B cell (primary cell): ENCODE data around the gene RSPH4A. TPM values are rescaled to one million over a fixed set of nuclear protein-coding genes. Genes with fewer than 3 reads are reported as not detected.

ENCODE experiments used
- ATAC-seq: fragments of 200-7000 bp; cut with Tn5 transposase; one replicate; pipeline ENCODE4 v1.10.0; 2021; ENCODE audit warnings: low read depth, mild to moderate bottlenecking, moderate number of reproducible peaks, moderate library complexity
- CTCF ChIA-PET: fragments of 350-600 bp; sonication (Branson Sonifier 250); formaldehyde crosslinking; loops from one replicate; lab custom pipeline; 2021; ENCODE audit warnings: antibody characterized with exemption, inconsistent platforms; lab: Charles Lee
- POLR2A ChIA-PET: fragments of 350-600 bp; sonication (Branson Sonifier 250); formaldehyde crosslinking; loops from one replicate; lab custom pipeline; 2021; ENCODE audit warnings: antibody characterized with exemption; lab: Charles Lee
- DNase-seq: peaks from one replicate; pipeline ENCODE4 v3.0.0; 2013
- H2AFZ ChIP-seq: 2 replicates; pipeline ENCODE4 v1.6.1; 2012; ENCODE audit warnings: mild to moderate bottlenecking, low read depth, low read length; ENCODE audit not compliant: insufficient read depth, poor library complexity, severe bottlenecking
- H3K27ac ChIP-seq, 2 donors: 1 replicate in 1 of 2; 2 replicates in 1 of 2; pipeline ENCODE4 v1.5.1; 2012 to 2013; ENCODE audit warnings: low read length in 2 of 2, mild to moderate bottlenecking in 2 of 2, moderate library complexity in 1 of 2
- H3K27me3 ChIP-seq, 4 experiments: fragments of 200-600 bp in 1 of 4; sonication (generic) in 1 of 4; replicated peaks in 1 of 4; 1 replicate in 2 of 4; 2 replicates in 2 of 4; pipeline versions ENCODE4 v1.6.1 to v1.7.0; 2013 to 2016; ENCODE audit warnings: low read length in 3 of 4, mild to moderate bottlenecking in 2 of 4, mixed read lengths in 1 of 4, moderate library complexity in 1 of 4; ENCODE audit not compliant: insufficient read depth in 4 of 4, control insufficient read depth in 3 of 4; ENCODE audit errors: control extremely low read depth in 1 of 4
- H3K36me3 ChIP-seq, 2 experiments: replicated peaks in 1 of 2; 1 replicate in 1 of 2; 2 replicates in 1 of 2; pipeline versions ENCODE4 v1.6.1 to v1.7.1; 2013; ENCODE audit warnings: low read length in 1 of 2; ENCODE audit not compliant: insufficient read depth in 2 of 2, control insufficient read depth in 1 of 2; ENCODE audit errors: control extremely low read depth in 1 of 2, extremely low read depth in 1 of 2
- H3K4me1 ChIP-seq, 2 donors: fragments of 200-600 bp in 1 of 2; sonication (generic) in 1 of 2; 1 replicate in 1 of 2; 2 replicates in 1 of 2; pipeline versions ENCODE4 v1.5.1 to v1.6.1; 2013 to 2017; ENCODE audit warnings: low read length in 2 of 2; ENCODE audit not compliant: control insufficient read depth in 2 of 2, insufficient read depth in 2 of 2
- H3K4me2 ChIP-seq: replicated peaks from 2 replicates; pipeline ENCODE3; 2012; ENCODE audit warnings: mild to moderate bottlenecking, low read depth, low read length; ENCODE audit not compliant: poor library complexity, severe bottlenecking
- H3K4me3 ChIP-seq, 5 experiments: fragments of 200-600 bp in 1 of 5; sonication (generic) in 1 of 5; 1 replicate in 3 of 5; 2 replicates in 2 of 5; pipeline versions ENCODE4 v1.5.1 to v1.7.0; 2011 to 2016; ENCODE audit warnings: low read length in 4 of 5, mild to moderate bottlenecking in 4 of 5, low read depth in 2 of 5, control low read depth in 1 of 5, moderate library complexity in 1 of 5; ENCODE audit not compliant: insufficient read depth in 1 of 5; ENCODE audit errors: control extremely low read depth in 1 of 5, extremely low read depth in 1 of 5
- H3K79me2 ChIP-seq: fragments of 200-600 bp; sonication (generic); one replicate; pipeline ENCODE4 v1.6.0; 2016; ENCODE audit warnings: low read length; ENCODE audit not compliant: control insufficient read depth, insufficient read depth
- H3K9ac ChIP-seq: fragments of 200-600 bp; sonication (generic); 2 replicates; pipeline ENCODE4 v1.6.1; 2017; ENCODE audit warnings: mild to moderate bottlenecking, low read length, moderate library complexity
- H3K9me3 ChIP-seq, 3 donors: one replicate each; pipeline versions ENCODE4 v1.6.1 to v1.7.1; 2013; ENCODE audit warnings: low read length in 2 of 3; ENCODE audit not compliant: control insufficient read depth in 2 of 3, insufficient read depth in 1 of 3; ENCODE audit errors: control extremely low read depth in 1 of 3
- H4K20me1 ChIP-seq: 2 replicates; pipeline ENCODE4 v1.6.0; 2012; ENCODE audit warnings: mild to moderate bottlenecking, low read length; ENCODE audit not compliant: insufficient read depth, control insufficient read depth, poor library complexity, severe bottlenecking
- H3K27ac Mint-ChIP-seq: one replicate; pipeline ENCODE4 v1.8.0; 2021; ENCODE audit warnings: mixed read lengths
- H3K27me3 Mint-ChIP-seq: one replicate; pipeline ENCODE4 v1.8.0; 2021; ENCODE audit warnings: mixed read lengths
- H3K4me1 Mint-ChIP-seq: one replicate; pipeline ENCODE4 v1.8.0; 2021; ENCODE audit warnings: mixed read lengths
- H3K4me3 Mint-ChIP-seq: one replicate; pipeline ENCODE4 v1.8.0; 2021; ENCODE audit warnings: mixed read lengths
- H3K9me3 Mint-ChIP-seq: one replicate; pipeline ENCODE4 v1.8.0; 2022; ENCODE audit warnings: mixed read lengths; ENCODE audit not compliant: insufficient read depth
- CTCF ChIP-seq: fragments of 200-600 bp; IDR thresholded peaks from one replicate; pipeline ENCODE4 v1.8.0; 2022; ENCODE audit warnings: antibody characterized with exemption, mild to moderate bottlenecking
- EZH2 ChIP-seq: IDR thresholded peaks from 2 replicates; pipeline ENCODE4 v1.6.1; 2012; ENCODE audit warnings: borderline replicate concordance, low read depth, mild to moderate bottlenecking, moderate library complexity, low read length; ENCODE audit not compliant: insufficient read depth, poor library complexity, severe bottlenecking
- WGBS: methylation state at CpG from one replicate; pipeline ENCODE4 v1.1.5; 2013; ENCODE audit warnings: missing lambda C conversion rate; ENCODE audit not compliant: insufficient coverage; 5-methylcytosine and 5-hydroxymethylcytosine counted together
- intact Hi-C: fragments of 100-400 bp; cut with micrococcal nuclease; formaldehyde crosslinking; loops from one replicate; pipeline ENCODE4 v1.10.0; 2022
- polyA plus RNA-seq: library from polyadenylated mRNA; depleted of rRNA; stranded (reverse); fragments of >200 nt; gene quantifications from 2 replicates; pipeline ENCODE4 v1.2.3, GENCODE V29; 2012
- total RNA-seq, 2 donors: library from RNA; stranded (reverse); fragments of 120-200 nt in 1 of 2; gene quantifications; 1 replicate in 1 of 2; 2 replicates in 1 of 2; pipeline versions ENCODE4 v1.2.3 to v1.2.4, GENCODE V29; 2013 to 2022

RSPH4A gene
- total and polyA plus RNA-seq, 2 donors (not counting 1 experiment from before 2014, with no cell fraction given): 0.25 to 0.69 TPM

GRCh38 chr6:116616737-116617053, 416 bp downstream of the RSPH4A start:
- Histone ChIP-seq H4K20me1 (no peaks in the 10 kb centered on the region), H3K4me2 (peak overlapping the region; percentile 78), H3K79me2 (no peaks in the 10 kb centered on the region), H3K9me3 (no peaks in the 10 kb centered on the region), H3K27ac (no peak overlapping the region), H3K4me3 (peak overlapping the region; percentile 37 to 70 (median 56)), H3K36me3 (no peaks in the 10 kb centered on the region), H3K4me1 (peaks cover 13 to 15% of the 10 kb centered on the region in 2 donors), H2AFZ (peak overlapping the region; percentile 76), H3K9ac (peak overlapping the region; percentile 61), H3K27me3 (peaks cover 0 to 24% (median 5%) of the 10 kb centered on the region in 4 experiments)
- Mint-ChIP-seq H3K27ac (no peak overlapping the region), H3K4me3 (peak overlapping the region; percentile 84), H3K9me3 (no peaks in the 10 kb centered on the region), H3K4me1 (peaks cover 13% of the 10 kb centered on the region), H3K27me3 (peaks cover 10% of the 10 kb centered on the region)
- peak; percentile 46 for ATAC-seq
- DNase-seq: no peak
- ChIA-PET POLR2A (no interaction called here), CTCF (interaction anchor here (0.9 to 1.0 kb wide), 2 partner anchors 28 to 45 kb away, joined by 3 to 4 read pairs; partner anchors contain the start of gene RWDD1)
- intact Hi-C loops: loop anchor here (1.0 kb wide), 2 partner anchors 45 to 65 kb away; partner anchors contain the start of genes KPNA5 and RWDD1
- TF ChIP-seq CTCF: no peak
- no peak for TF ChIP-seq EZH2
- 3% methylated on average over 16 of the region's 16 CpGs for WGBS

- H3K4me3 Mint-ChIP-seq: no peak overlapping the region
- H3K36me3 ChIP-seq: no peaks in the 10 kb centered on the region
- CTCF ChIA-PET: interaction anchor here (0.7 to 0.9 kb wide), 2 partner anchors 21 to 67 kb away, joined by 4 read pairs; no protein-coding TSS in a partner anchor
- H3K4me1 ChIP-seq: no peaks in the 10 kb centered on the region
- no peak overlapping the region for H3K4me3 ChIP-seq
- H3K27me3 ChIP-seq: no peaks in the 10 kb centered on the region
- no peak overlapping the region for H3K27ac ChIP-seq
- H3K9me3 Mint-ChIP-seq: no peaks in the 10 kb centered on the region
- H3K27ac Mint-ChIP-seq: no peak overlapping the region
- DNase-seq (no peak), ATAC-seq (no peak)
- POLR2A ChIA-PET: no interaction called here
- H3K9me3 ChIP-seq: no peaks in the 10 kb centered on the region
- no peak overlapping the region for H3K4me2 ChIP-seq
- H3K9ac ChIP-seq: no peak overlapping the region
- peaks cover under 1% of the 10 kb centered on the region for H3K4me1 Mint-ChIP-seq
- no peaks in the 10 kb centered on the region for H4K20me1 ChIP-seq
- no peaks in the 10 kb centered on the region for H3K79me2 ChIP-seq
- no peak for TF ChIP-seq EZH2
- no peak for TF ChIP-seq CTCF
- intact Hi-C loops: no loop called here
- H3K27me3 Mint-ChIP-seq: no peaks in the 10 kb centered on the region
- WGBS: no CpG with 5 or more reads among the region's 3 CpGs
- no peak overlapping the region for H2AFZ ChIP-seq
Measured at GRCh38 chr6:116624036-116624805, 7.9 kb downstream of the RSPH4A start.
